Mesodermal cell (in vitro differentiated cells): ENCODE data around the gene SSRP1.
"Not testable (repeated sequence)": the region's sequence is repeated elsewhere in the genome, so short reads cannot be mapped to it uniquely, and the experiment has no call there.

ENCODE experiments used
- H3K27ac ChIP-seq: 2 replicates; pipeline ENCODE4 v1.7.0; 2013; ENCODE audit warnings: mild to moderate bottlenecking, low read depth, low read length, moderate library complexity; ENCODE audit not compliant: severe bottlenecking
- H3K36me3 ChIP-seq: 2 replicates; pipeline ENCODE4 v1.7.1; 2013; ENCODE audit warnings: mild to moderate bottlenecking, low read length, moderate library complexity; ENCODE audit not compliant: control insufficient read depth, insufficient read depth
- H3K4me1 ChIP-seq: one replicate; pipeline ENCODE4 v1.7.1; 2013; ENCODE audit warnings: mild to moderate bottlenecking, low read length; ENCODE audit not compliant: insufficient read depth, control insufficient read depth, poor library complexity, severe bottlenecking
- H3K4me3 ChIP-seq: 2 replicates; pipeline ENCODE4 v1.7.0; 2013; ENCODE audit warnings: low read length, control low read depth, mild to moderate bottlenecking; ENCODE audit not compliant: insufficient read depth, poor library complexity, severe bottlenecking; ENCODE audit errors: extremely low read depth
- H3K9me3 ChIP-seq: 2 replicates; pipeline ENCODE4 v1.7.1; 2013; ENCODE audit warnings: mild to moderate bottlenecking, low read length, moderate library complexity; ENCODE audit not compliant: control insufficient read depth
- WGBS, 2 experiments: methylation state at CpG; one replicate each; pipeline ENCODE4 v1.1.5; 2013; ENCODE audit warnings: missing lambda C conversion rate in 2 of 2; ENCODE audit not compliant: insufficient coverage in 2 of 2; 5-methylcytosine and 5-hydroxymethylcytosine counted together

Gene SSRP1

GRCh38 chr11:57296205-57296604 lies 39.5 kb downstream of the SSRP1 start:
- not testable (repeated sequence) for H3K4me3 ChIP-seq, H3K9me3 ChIP-seq, H3K27ac ChIP-seq, H3K4me1 ChIP-seq
- H3K36me3 ChIP-seq, result peaks cover 61% of the 10 kb centered on the region
- 100% methylated on average over 3 of the region's 3 CpGs; no CpG with 5 or more reads in 1 of the 2 experiments for WGBS, 2 experiments

- 100% methylated on average over 1 to 2 of the region's 2 CpGs for WGBS, 2 experiments
- H3K27ac ChIP-seq, result peak overlapping the region; percentile 5
These were observed 41.2 kb downstream of the SSRP1 start for GRCh38 chr11:57294225-57295131.

DNA sequence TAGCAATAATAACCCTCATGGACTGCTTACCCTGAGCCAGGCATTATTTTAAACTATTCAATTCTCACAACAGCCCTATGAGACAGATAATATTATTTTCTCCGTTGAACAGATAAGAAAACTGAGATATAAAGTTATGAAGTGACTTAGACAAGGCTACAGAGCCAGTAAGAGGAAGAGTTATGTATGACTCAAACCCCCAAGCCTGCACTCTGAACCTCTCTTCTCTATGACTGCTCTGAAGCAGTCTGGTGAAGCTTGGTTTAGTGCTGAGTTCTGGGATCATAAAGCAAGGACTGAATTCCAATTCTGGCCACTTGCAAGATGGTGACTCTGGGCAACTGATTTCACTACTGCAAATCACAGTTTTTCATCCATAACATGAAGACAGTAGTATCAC lies 45.4 kb downstream of the SSRP1 start:
- H3K9me3 ChIP-seq, result no peaks in the 10 kb centered on the region
- peak overlapping the region; percentile 36 for H3K27ac ChIP-seq
- no CpG with 5 or more reads among the region's 1 CpG for whole genome bisulfite sequencing, 2 experiments
- peaks cover 36% of the 10 kb centered on the region for H3K4me1 ChIP-seq
- peaks cover 5% of the 10 kb centered on the region for H3K36me3 ChIP-seq
- H3K4me3 ChIP-seq, result no peak overlapping the region

More at GRCh38 chr11:57294225-57295131, 41.2 kb downstream of the SSRP1 start:
- H3K4me3 ChIP-seq, result no peak overlapping the region
- H3K4me1 ChIP-seq, result peaks cover 22% of the 10 kb centered on the region
- H3K36me3 ChIP-seq, result peaks cover 44% of the 10 kb centered on the region
- H3K9me3 ChIP-seq, result no peaks in the 10 kb centered on the region

- WGBS, 2 experiments, result 28 to 32% methylated on average over 9 to 10 of the region's 11 CpGs
- Histone ChIP-seq H3K36me3 (no peaks in the 10 kb centered on the region), H3K4me1 (peaks cover 36% of the 10 kb centered on the region), H3K27ac (peak overlapping the region; percentile 86), H3K4me3 (no peak overlapping the region), H3K9me3 (no peaks in the 10 kb centered on the region)
These were observed 46.7 kb downstream of the SSRP1 start for GRCh38 chr11:57288771-57289579.

GRCh38 chr11:57287884-57288283 lies 47.8 kb downstream of the SSRP1 start:
- H3K9me3 ChIP-seq, result no peaks in the 10 kb centered on the region
- H3K36me3 ChIP-seq, result no peaks in the 10 kb centered on the region
- WGBS, 2 experiments, result 96 to 100% methylated on average over 2 of the region's 3 CpGs
- no peak overlapping the region for H3K27ac ChIP-seq
- peaks cover 30% of the 10 kb centered on the region for H3K4me1 ChIP-seq
- H3K4me3 ChIP-seq, result no peak overlapping the region

- 67 to 83% methylated on average over 1 to 2 of the region's 2 CpGs for WGBS, 2 experiments
- H3K9me3 ChIP-seq, result no peaks in the 10 kb centered on the region
- no peaks in the 10 kb centered on the region for H3K36me3 ChIP-seq
- H3K4me1 ChIP-seq, result peaks cover 7% of the 10 kb centered on the region
- no peak overlapping the region for H3K4me3 ChIP-seq
- H3K27ac ChIP-seq, result no peak overlapping the region
These were observed 52.3 kb downstream of the SSRP1 start for GRCh38 chr11:57283231-57283990.

DNA sequence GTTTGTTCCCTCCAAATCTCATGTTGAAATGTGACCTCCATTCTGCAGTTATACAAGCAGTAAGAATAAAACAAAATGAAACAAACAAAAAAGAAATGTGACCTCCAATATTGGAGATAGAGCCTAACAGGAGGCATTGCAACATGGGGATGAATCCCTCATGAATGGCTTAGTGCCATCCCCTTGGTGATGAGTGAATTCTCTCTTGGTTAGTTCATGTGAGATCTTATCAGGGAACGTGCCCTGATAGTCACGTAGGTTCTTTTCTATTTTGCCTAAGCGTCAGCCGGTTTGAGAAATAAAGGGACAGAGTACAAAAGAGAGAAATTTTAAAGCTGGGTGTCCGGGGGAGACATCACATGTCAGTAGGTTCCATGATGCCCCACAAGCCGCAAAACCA lies 54.1 kb downstream of the SSRP1 start:
- not testable (repeated sequence) for H3K4me3 ChIP-seq, H3K36me3 ChIP-seq, H3K9me3 ChIP-seq, H3K27ac ChIP-seq
- H3K4me1 ChIP-seq, result peaks cover 12% of the 10 kb centered on the region
- 94 to 97% methylated on average over 4 to 5 of the region's 6 CpGs for WGBS, 2 experiments

DNA sequence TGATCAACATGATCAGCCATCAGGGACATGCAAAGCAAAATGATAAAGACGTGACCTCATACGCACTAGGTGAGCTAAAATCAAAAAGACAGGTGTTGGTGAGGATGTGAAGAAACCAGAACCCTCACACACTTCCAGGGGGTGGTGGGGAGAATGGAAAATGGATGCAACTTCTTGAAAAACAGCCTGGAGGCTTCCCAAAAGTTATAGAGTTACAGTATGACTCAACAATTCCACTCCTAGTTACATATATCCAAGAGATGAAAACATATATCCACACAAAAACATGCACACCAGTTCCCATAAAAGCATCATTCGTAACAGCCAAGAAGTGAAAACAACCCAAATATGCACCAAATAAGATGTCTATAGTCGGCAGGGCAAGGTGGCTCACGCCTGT lies 56.6 kb downstream of the SSRP1 start:
- Histone ChIP-seq H3K9me3 (no peaks in the 10 kb centered on the region), H3K4me1 (peaks cover 12% of the 10 kb centered on the region), H3K36me3 (no peaks in the 10 kb centered on the region), H3K27ac (no peak overlapping the region), H3K4me3 (no peak overlapping the region)
- WGBS, 2 experiments, result 89 to 100% methylated on average over 2 to 3 of the region's 5 CpGs

- no peaks in the 10 kb centered on the region for H3K36me3 ChIP-seq
- WGBS, 2 experiments, result 85 to 92% methylated on average over 3 to 5 of the region's 7 CpGs
- no peak overlapping the region for H3K4me3 ChIP-seq
- H3K9me3 ChIP-seq, result no peaks in the 10 kb centered on the region
- peak overlapping the region; percentile 82 for H3K27ac ChIP-seq
- peaks cover 12% of the 10 kb centered on the region for H3K4me1 ChIP-seq
These were observed 57.0 kb downstream of the SSRP1 start for GRCh38 chr11:57278721-57279095.
